GM19395 (cell line): ENCODE data around the gene EFEMP2.
A peak's percentile ranks its signal among the peaks of the same experiment; 100 is the strongest.
"Not testable (repeated sequence)": the region's sequence is repeated elsewhere in the genome, so short reads cannot be mapped to it uniquely, and the experiment has no call there.

ENCODE experiments used
- ATAC-seq: cut with Tn5 transposase; IDR thresholded peaks from one replicate; pipeline ENCODE4 v1.9.1; 2021; ENCODE audit warnings: mild to moderate bottlenecking, moderate library complexity; ENCODE audit not compliant: unreplicated experiment

Gene EFEMP2

GRCh38 chr11:65900899-65901180 lies 28.2 kb upstream of the EFEMP2 start:
- no peak for ATAC-seq

- ATAC-seq, result peak; percentile 77
These were observed 27.7 kb upstream of the EFEMP2 start, which contains the start of gene FOSL1 for GRCh38 chr11:65900125-65900898. TSS of gene FOSL1 (minus strand) at chr11:65900388. CDS start at chr11:65900339, 49 bp downstream.

GRCh38 chr11:65899356-65900124 lies 26.9 kb upstream of the EFEMP2 start:
- no peak for ATAC-seq

- no peak for ATAC-seq
These were observed 26.2 kb upstream of the EFEMP2 start for GRCh38 chr11:65898656-65899355.

GRCh38 chr11:65897020-65897471 lies 24.4 kb upstream of the EFEMP2 start:
- no peak for ATAC-seq

GRCh38 chr11:65896034-65896999 lies 23.7 kb upstream of the EFEMP2 start:
- ATAC-seq, result no peak

GRCh38 chr11:65895482-65895981 lies 22.9 kb upstream of the EFEMP2 start:
- ATAC-seq, result no peak

- no peak for ATAC-seq
These were observed 21.5 kb upstream of the EFEMP2 start for GRCh38 chr11:65894034-65894591.

GRCh38 chr11:65892661-65893317 lies 20.2 kb upstream of the EFEMP2 start:
- ATAC-seq, result no peak

GRCh38 chr11:65892137-65892540 lies 19.5 kb upstream of the EFEMP2 start:
- ATAC-seq, result not testable (repeated sequence)

- no peak for ATAC-seq
These were observed 18.9 kb upstream of the EFEMP2 start for GRCh38 chr11:65891219-65892136.

- ATAC-seq, result peak; percentile 48
These were observed 18.0 kb upstream of the EFEMP2 start, which contains the start of gene CCDC85B for GRCh38 chr11:65890324-65891218. TSS of gene CCDC85B (plus strand) at chr11:65890673. CDS start at chr11:65890784, 111 bp downstream.

- ATAC-seq, result peak; percentile 46
These were observed 15.7 kb upstream of the EFEMP2 start, which contains the start of gene FIBP for GRCh38 chr11:65888163-65888814. TSS of gene FIBP (minus strand) at chr11:65888471. CDS start at chr11:65888418, 53 bp downstream.

GRCh38 chr11:65887723-65888162 lies 15.1 kb upstream of the EFEMP2 start:
- no peak for ATAC-seq

GRCh38 chr11:65886826-65887722 lies 14.5 kb upstream of the EFEMP2 start:
- no peak for ATAC-seq
